GM12873 (cell line): ENCODE results near the gene MKNK2.

Experiments used
- CTCF ChIP-seq: IDR thresholded peaks from 2 replicates; pipeline ENCODE4 v1.5.1; 2012; ENCODE audit warnings: low read depth, mild to moderate bottlenecking, moderate library complexity, low read length, control low read depth; ENCODE audit not compliant: insufficient read depth; ENCODE audit errors: missing control alignments

Gene MKNK2

GRCh38 chr19:2038284-2039088 lies 12.6 kb downstream of the MKNK2 start:
- no peak for TF ChIP-seq CTCF

- no peak for TF ChIP-seq CTCF
Measured at GRCh38 chr19:2037651-2038255, 13.3 kb downstream of the MKNK2 start.

- TF ChIP-seq CTCF, result no peak
Measured at GRCh38 chr19:2036424-2036823, 14.6 kb downstream of the MKNK2 start.

- no peak for TF ChIP-seq CTCF
Measured at GRCh38 chr19:2035590-2035991, 15.5 kb downstream of the MKNK2 start.

GRCh38 chr19:2034729-2035589 lies 16.1 kb downstream of the MKNK2 start:
- TF ChIP-seq CTCF, result no peak

- TF ChIP-seq CTCF, result no peak
Measured at GRCh38 chr19:2033825-2034159, 17.3 kb downstream of the MKNK2 start.
